ENCODE data around the gene RTN4IP1.

The RTN4IP1 gene

GRCh38 chr6:106540907-106541306 lies 88.4 kb downstream of the RTN4IP1 start:
- DNase-seq: no peak

GRCh38 chr6:106540432-106540831 lies 88.9 kb downstream of the RTN4IP1 start:
- DNase-seq: no peak

GRCh38 chr6:106539936-106540335 lies 89.4 kb downstream of the RTN4IP1 start:
- no peak for DNase-seq

- DNase-seq: no peak
Measured at GRCh38 chr6:106538145-106538544, 91.2 kb downstream of the RTN4IP1 start.

GRCh38 chr6:106537662-106538061 lies 91.6 kb downstream of the RTN4IP1 start:
- DNase-seq: no peak

GRCh38 chr6:106536851-106537250 lies 92.4 kb downstream of the RTN4IP1 start:
- DNase-seq: no peak

GRCh38 chr6:106536357-106536756 lies 92.9 kb downstream of the RTN4IP1 start:
- no peak for DNase-seq

GRCh38 chr6:106535012-106535411 lies 94.3 kb downstream of the RTN4IP1 start:
- DNase-seq: no peak

- DNase-seq: no peak
Measured at GRCh38 chr6:106534564-106534982, 94.7 kb downstream of the RTN4IP1 start.

GRCh38 chr6:106534004-106534403 lies 95.3 kb downstream of the RTN4IP1 start:
- DNase-seq: no peak

- no peak for DNase-seq
Measured at GRCh38 chr6:106533054-106533453, 96.2 kb downstream of the RTN4IP1 start.

- no peak for DNase-seq
Measured at GRCh38 chr6:106530502-106530901, 98.8 kb downstream of the RTN4IP1 start.

- no peak for DNase-seq
Measured at GRCh38 chr6:106530026-106530425, 99.3 kb downstream of the RTN4IP1 start.

- DNase-seq: no peak
Measured at GRCh38 chr6:106529438-106529837, 99.9 kb downstream of the RTN4IP1 start.

- no peak for DNase-seq
Measured at GRCh38 chr6:106528521-106528920, 100.8 kb downstream of the RTN4IP1 start.

GRCh38 chr6:106527979-106528378 lies 101.3 kb downstream of the RTN4IP1 start:
- no peak for DNase-seq

GRCh38 chr6:106527117-106527516 lies 102.2 kb downstream of the RTN4IP1 start:
- DNase-seq: no peak

GRCh38 chr6:106525882-106526275 lies 103.4 kb downstream of the RTN4IP1 start:
- no peak for DNase-seq

- no peak for DNase-seq
Measured at GRCh38 chr6:106525107-106525881, 104.0 kb downstream of the RTN4IP1 start.

GRCh38 chr6:106522562-106523250 lies 106.6 kb downstream of the RTN4IP1 start:
- no peak for DNase-seq
